WERI-Rb-1 (cell line): ENCODE measurements around the gene HIP1.
"Not testable (repeated sequence)": the region's sequence is repeated elsewhere in the genome, so short reads cannot be mapped to it uniquely, and the experiment has no call there.

ENCODE experiments used
- DNase-seq: peaks from one replicate; pipeline ENCODE4 v3.0.0-alpha.2; 2020
- H3K27ac ChIP-seq: fragments of 250-450 bp; sonication (Bioruptor Pico); 2 replicates; pipeline ENCODE4 v1.5.1; 2020; ENCODE audit warnings: mild to moderate bottlenecking, moderate library complexity
- H3K27me3 ChIP-seq: fragments of 250-450 bp; sonication (Bioruptor Pico); 2 replicates; pipeline ENCODE4 v1.5.1; 2021; ENCODE audit warnings: mild to moderate bottlenecking, low read depth, moderate library complexity; ENCODE audit not compliant: insufficient read depth, severe bottlenecking
- H3K36me3 ChIP-seq: fragments of 250-450 bp; sonication (Bioruptor Pico); 2 replicates; pipeline ENCODE4 v1.5.1; 2020; ENCODE audit warnings: mild to moderate bottlenecking, moderate library complexity
- H3K4me3 ChIP-seq: 2 replicates; pipeline ENCODE4 v1.5.1; 2011; ENCODE audit warnings: low read depth, mild to moderate bottlenecking, control low read depth, low read length
- H3K9me3 ChIP-seq: fragments of 250-450 bp; sonication (Bioruptor Pico); 2 replicates; pipeline ENCODE4 v1.5.1; 2021; ENCODE audit warnings: mild to moderate bottlenecking, moderate library complexity; ENCODE audit not compliant: severe bottlenecking
- TF ChIP-seq, protein P1 (sequence below): IDR thresholded peaks from 2 replicates; pipeline ENCODE4 v1.5.1; 2011; ENCODE audit warnings: low read depth, mild to moderate bottlenecking, control low read depth, inconsistent platforms, low read length

The HIP1 gene

DNA sequence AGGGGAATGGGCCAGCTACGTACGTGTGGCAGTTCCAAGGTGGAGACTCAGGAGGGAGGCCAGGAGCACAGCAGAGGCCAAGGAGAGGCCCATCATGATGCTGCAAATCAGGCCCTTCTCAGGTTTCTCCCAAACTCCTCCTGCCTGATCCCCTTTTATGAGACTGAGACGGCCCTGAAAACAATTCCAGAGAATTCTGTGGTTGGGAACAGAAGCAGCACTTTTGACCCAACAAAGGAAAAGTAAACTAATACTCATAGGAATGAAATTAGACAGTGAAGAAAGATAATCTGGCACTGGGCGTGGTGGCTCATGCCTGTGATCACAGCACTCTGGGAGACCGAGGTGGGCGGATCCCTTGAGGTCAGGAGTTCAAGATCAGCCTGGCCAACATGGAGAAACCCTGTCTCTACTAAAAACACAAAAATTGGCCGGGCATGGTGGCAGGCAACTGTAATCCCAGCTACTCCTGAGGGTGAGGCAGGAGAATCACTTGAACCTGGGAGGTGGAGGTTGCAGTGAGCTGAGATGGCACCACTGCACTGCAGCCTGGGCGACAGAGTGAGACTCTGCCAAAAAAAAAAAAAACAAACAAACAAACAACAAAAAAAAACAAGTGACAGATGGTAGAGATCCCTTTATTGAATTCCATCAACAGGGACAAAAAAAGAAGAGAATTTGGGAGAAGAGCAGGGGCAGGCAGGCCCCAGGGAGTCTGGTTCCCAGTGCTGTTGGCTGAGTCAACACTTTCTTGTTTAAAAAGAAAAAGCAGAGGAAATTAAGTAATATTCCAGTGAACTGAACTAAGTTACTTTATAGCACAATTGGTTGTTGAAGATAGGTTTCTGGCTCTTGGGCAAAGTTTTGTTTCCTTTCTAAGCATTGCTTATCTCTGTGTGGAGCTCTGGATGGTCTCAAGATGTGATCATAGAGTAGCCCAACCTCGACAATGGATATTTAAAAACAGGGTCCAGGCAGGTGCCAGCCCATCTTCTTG, 33.6 kb upstream of the HIP1 start, which contains the start of gene CCL26:
CCL26 (minus strand) TSS at position 131 of the 997 bp plus-strand sequence; CDS start at position 96, 35 bp downstream.
- no peaks in the 10 kb centered on the region for H3K27me3 ChIP-seq
- H3K27ac ChIP-seq: no peak within 1 kb of the TSS
- TF ChIP-seq, protein P1, sequence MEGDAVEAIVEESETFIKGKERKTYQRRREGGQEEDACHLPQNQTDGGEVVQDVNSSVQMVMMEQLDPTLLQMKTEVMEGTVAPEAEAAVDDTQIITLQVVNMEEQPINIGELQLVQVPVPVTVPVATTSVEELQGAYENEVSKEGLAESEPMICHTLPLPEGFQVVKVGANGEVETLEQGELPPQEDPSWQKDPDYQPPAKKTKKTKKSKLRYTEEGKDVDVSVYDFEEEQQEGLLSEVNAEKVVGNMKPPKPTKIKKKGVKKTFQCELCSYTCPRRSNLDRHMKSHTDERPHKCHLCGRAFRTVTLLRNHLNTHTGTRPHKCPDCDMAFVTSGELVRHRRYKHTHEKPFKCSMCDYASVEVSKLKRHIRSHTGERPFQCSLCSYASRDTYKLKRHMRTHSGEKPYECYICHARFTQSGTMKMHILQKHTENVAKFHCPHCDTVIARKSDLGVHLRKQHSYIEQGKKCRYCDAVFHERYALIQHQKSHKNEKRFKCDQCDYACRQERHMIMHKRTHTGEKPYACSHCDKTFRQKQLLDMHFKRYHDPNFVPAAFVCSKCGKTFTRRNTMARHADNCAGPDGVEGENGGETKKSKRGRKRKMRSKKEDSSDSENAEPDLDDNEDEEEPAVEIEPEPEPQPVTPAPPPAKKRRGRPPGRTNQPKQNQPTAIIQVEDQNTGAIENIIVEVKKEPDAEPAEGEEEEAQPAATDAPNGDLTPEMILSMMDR: no peak
- H3K4me3 ChIP-seq: no peak within 1 kb of the TSS
- DNase-seq: no peak
- no peaks in the 10 kb centered on the region for H3K36me3 ChIP-seq
- H3K9me3 ChIP-seq: no peaks in the 10 kb centered on the region

DNA sequence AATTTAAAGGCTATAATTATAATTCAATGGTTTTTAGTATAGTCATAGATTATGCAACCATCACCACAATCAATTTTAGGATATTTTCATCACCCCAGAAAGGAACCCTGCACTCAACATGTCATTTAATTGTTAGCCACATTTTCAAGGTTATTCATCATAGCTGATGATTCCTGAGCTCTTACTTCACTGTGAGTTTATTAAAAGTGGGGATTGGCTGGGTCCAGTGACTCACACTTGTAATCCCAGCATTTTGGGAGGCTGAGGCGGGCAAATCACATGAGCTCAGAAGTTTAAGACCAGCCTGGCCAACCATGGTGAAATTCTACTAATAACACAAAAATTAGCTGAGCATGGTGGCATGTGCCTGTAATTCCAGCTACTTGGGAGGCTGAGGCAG, 32.5 kb upstream of the HIP1 start:
- no peak for DNase-seq
- Histone ChIP-seq H3K36me3 (no peaks in the 10 kb centered on the region), H3K27me3 (no peaks in the 10 kb centered on the region), H3K27ac (no peak overlapping the region), H3K4me3 (no peak overlapping the region), H3K9me3 (no peaks in the 10 kb centered on the region)
- TF ChIP-seq, protein P1: no peak

DNA sequence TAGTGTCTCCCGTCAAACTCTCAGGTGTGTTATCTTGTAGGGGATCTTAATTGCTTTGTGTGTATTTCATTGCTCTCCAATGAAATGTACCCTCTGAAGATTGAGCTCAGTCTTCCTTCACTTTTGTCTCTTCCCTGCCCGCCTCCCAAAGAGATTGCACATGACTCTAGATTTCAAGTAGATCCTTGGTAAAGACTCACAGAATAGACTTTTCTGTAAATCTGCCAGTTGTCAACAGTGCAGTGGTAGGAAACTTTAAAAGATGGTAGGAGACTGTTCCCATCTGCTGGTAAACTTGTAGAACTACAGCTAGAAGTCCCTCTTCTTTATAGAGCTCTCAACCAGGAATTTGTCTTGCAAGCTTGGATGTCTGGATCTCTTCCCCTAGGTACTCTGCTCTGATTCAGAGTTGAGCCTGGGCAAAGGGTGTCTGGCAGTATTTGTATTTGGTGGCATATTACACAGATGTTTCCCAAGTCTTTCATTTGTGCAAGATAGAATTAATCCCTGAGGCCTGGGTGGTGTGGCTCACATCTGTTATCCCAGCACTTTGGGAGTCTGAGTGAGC, 23.7 kb upstream of the HIP1 start:
- TF ChIP-seq, protein P1: peak; percentile 70
- no peak for DNase-seq
- H3K27ac ChIP-seq: no peak overlapping the region

DNA sequence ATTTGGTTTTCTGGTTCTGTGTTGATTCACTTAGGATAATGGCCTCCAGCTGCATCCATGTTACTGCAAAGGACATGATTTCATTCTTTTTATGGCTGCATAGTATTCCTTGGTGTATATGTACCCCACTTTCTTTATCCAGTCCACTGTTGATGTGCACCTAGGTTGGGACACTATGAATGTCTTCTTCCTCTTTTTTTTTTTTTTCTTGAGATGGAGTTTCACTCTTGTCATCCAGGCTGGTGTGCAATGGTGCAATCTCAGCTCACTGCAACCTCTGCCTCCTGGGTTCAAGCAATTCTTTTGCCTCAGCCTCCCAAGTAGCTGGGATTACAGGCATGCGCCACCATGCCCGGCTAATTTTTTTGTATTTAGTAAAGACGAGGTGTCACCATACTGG, 23.1 kb upstream of the HIP1 start:
- H3K9me3 ChIP-seq, H3K36me3 ChIP-seq, H3K4me3 ChIP-seq, H3K27ac ChIP-seq, DNase-seq, H3K27me3 ChIP-seq: not testable (repeated sequence)

More for the DNA sequence above, 23.7 kb upstream of the HIP1 start:
- no peaks in the 10 kb centered on the region for H3K9me3 ChIP-seq
- no peak overlapping the region for H3K4me3 ChIP-seq
- no peaks in the 10 kb centered on the region for H3K27me3 ChIP-seq
- H3K36me3 ChIP-seq: no peaks in the 10 kb centered on the region

DNA sequence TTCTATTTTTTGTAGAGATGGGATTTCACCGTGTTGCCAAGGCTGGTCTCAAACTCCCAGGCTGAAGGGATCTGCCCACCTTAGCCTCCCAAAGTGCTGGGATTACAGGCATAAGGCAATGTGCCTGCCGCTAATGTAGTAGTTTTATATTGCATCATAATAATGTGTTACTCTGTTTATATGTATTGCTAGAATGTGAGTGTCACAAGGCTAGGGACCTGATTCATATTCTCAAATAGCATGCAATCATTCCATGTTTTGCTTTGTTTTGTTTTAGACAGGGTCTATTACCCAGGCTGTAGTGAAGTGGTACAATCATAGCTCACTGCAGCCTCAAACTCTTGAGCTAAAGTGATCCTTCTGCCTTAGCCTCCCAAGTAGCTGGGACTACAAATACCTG, 19.8 kb upstream of the HIP1 start:
- Histone ChIP-seq H3K9me3 (no peaks in the 10 kb centered on the region), H3K27me3 (no peaks in the 10 kb centered on the region), H3K36me3 (no peaks in the 10 kb centered on the region), H3K4me3 (no peak overlapping the region), H3K27ac (no peak overlapping the region)
- DNase-seq: no peak
- TF ChIP-seq, protein P1: no peak

DNA sequence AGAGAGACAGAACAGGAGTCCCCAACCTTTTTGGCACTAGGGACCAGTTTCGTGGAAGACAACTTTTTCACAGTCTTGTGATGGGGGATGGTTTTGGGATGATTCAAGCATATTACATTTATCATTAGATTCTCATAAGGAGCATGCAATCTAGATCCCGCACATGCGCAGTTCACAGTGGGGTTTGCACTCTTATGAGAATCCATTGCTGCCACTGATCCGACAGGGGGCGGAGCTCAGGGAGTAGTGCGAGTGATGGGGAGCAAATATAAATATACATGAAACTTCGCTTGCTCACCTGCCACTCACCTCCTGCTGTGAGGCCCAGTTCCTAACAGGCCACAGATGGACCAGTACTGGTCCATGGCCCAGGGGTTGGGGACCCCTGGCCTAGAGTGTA, 19.1 kb upstream of the HIP1 start:
- no peak overlapping the region for H3K27ac ChIP-seq
- no peak for DNase-seq
- H3K36me3 ChIP-seq: no peaks in the 10 kb centered on the region
- H3K27me3 ChIP-seq: no peaks in the 10 kb centered on the region
- TF ChIP-seq, protein P1: no peak
- H3K4me3 ChIP-seq: no peak overlapping the region
- H3K9me3 ChIP-seq: no peaks in the 10 kb centered on the region
